GM12801 (cell line): ENCODE measurements around the gene TBX5.

ENCODE experiments used
- TF ChIP-seq, protein P1 (sequence below): IDR thresholded peaks from one replicate; pipeline ENCODE4 v1.5.1; 2011; ENCODE audit warnings: control low read depth; ENCODE audit not compliant: insufficient read length; ENCODE audit errors: extremely low read depth

Gene TBX5

GRCh38 chr12:114405519-114406271 is at the start of gene TBX5:
Gene TBX5 (minus strand): TSS chr12:114406144. CDS start chr12:114403898, 2,246 bp downstream.
- TF ChIP-seq, protein P1, sequence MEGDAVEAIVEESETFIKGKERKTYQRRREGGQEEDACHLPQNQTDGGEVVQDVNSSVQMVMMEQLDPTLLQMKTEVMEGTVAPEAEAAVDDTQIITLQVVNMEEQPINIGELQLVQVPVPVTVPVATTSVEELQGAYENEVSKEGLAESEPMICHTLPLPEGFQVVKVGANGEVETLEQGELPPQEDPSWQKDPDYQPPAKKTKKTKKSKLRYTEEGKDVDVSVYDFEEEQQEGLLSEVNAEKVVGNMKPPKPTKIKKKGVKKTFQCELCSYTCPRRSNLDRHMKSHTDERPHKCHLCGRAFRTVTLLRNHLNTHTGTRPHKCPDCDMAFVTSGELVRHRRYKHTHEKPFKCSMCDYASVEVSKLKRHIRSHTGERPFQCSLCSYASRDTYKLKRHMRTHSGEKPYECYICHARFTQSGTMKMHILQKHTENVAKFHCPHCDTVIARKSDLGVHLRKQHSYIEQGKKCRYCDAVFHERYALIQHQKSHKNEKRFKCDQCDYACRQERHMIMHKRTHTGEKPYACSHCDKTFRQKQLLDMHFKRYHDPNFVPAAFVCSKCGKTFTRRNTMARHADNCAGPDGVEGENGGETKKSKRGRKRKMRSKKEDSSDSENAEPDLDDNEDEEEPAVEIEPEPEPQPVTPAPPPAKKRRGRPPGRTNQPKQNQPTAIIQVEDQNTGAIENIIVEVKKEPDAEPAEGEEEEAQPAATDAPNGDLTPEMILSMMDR, result no peak

DNA sequence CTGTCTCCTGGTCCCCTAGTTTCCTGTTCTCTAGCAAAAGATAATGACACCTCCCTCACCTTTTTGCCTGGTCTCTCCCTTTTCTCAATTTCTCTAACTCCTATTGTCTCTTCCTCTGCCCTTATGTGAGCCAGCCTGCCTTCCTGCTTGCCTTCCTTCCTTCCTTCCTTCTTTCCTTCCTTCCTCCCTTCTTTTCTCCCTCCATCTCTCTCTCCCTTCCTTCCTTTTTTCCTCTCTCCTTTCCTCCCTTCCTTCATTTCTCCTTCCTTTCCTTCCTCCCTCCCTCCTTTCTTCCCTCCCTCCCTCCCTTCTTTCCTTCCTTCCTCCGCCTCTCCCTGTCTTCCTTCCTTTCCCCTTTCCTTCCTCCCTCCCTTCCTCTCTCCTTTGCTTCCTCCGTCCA is 45.7 kb upstream of the TBX5 start:
- TF ChIP-seq, protein P1, result no peak

DNA sequence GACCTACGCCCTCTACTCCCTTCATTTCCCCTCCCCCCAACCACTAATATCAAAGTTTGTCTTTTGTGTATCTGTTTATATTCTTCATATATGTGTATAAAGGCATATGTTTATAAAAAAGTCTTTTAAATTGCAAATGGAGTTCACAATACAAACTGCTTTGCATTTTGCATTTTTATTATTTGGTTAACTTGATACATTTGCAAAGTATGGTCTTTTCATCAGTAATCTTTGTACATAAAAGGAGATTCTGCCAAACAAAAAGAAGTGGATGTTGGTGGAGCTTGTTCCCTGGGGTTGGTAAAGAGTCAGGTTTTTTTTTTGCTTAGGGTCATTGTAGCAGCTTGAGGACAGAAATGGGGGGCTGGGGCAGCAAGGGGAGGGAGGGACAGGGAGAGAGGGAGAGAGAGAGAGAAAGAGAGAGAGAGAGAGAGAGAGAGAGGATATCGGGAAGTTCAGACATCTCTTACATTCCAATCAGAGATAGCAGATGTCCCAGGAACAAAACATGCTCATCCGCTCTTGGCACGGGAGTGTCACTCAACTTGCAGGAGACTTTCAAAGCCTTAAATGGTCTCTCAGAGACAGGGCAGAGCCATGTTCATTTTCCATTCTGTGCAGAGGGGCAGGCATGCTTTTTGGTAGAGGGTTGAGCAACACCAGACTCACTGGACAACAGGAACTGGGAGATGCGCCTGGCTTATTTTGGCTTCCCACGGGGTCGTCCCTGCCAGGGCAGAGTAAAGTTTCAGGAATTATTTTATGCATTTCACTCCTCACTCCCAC is 44.8 kb upstream of the TBX5 start:
- TF ChIP-seq, protein P1, result no peak

DNA sequence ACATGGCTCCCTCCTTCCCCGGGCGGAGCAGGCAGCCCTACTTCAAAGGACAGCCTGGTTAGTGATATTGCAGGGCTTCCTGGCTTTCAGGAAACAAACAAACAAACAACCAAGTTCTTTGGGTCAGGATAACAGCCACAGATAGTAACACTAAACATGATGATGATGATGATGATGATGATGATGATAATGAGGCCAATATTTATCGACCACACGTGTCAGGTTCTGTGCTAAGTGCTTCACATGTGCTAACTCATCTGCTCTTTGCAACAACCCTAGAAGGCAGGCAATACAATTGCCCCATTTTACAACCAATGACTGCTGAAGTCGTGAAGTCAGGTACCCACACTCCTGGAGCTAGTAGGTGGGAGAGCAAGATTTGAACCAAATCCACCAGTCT is 44.1 kb upstream of the TBX5 start:
- TF ChIP-seq, protein P1, result no peak

DNA sequence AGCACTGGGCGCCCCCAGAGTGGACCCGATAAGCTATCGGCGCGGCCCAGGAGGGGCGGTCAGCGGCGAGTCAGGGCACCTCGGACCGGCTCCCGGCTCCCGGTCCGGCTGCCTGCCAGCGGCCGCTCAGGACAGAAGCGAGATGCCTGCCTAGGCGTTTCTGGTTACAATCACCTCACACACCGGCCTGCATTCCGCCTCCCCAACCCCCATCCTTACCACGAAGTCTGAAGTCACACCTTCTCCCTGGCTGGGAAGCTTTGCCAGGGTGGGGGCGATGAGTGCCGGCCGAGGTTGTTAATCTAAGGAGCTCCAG is 42.6 kb upstream of the TBX5 start:
- TF ChIP-seq, protein P1, result no peak

DNA sequence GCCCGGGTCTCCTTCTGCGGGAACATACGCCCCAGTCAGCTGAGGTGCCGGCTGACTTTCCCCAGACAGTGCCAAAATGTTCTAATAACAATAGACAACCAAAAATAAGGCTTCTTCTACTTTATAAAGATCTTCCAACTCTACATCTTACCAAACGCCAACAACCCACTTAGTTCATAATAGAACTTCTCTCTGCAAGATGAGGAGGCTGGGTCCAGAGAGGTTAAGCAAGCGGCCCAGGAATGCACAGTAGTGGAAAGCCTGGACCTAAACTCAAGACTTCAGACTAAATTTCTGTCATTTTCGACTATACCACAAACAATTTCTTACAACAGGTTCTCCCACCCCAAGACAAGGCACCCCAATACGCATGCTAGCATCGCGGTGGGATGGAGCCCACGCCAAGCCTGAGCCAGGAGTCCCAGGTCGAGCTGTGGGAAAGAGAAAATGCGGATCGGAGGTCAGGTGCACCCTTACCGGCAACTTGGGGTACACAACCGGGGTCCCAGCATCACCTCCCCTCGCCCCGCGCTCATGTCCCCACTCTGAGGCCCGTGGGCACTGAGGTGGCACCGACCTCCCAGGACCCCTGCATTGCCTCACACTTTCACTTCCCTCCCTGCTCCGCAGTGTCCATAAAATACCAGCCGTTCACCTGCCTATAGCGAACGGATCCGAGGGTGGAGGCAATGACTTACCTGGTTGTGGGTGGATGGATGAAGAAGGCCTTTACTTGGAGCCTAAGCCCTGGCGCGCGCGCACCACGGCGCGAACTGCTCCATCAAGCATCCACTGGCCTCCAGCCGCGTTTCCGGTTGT is 42.1 kb upstream of the TBX5 start:
- TF ChIP-seq, protein P1, result no peak

DNA sequence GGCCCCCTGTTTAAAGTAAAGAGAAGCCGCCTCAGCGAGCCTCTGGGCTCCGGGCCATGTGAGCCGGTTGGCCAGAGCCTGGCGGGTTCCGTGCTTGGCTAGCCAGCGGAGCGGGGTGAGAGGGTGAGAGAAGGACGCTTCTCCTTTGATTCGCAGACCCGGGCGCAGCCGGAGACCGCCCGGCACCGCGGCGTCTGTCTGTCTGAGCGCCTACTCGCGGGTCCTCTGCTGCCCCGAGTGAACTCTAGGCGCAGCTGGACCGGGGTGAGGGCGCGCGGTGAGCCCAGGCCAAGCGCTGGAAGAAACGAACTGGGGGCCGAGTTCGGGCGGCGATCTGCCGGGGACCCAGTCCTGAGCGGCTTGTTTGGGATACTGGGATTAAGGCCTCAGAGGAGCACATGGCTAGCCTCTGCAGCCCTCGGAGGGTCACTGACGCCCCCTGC is 41.4 kb upstream of the TBX5 start:
- TF ChIP-seq, protein P1, result no peak
